ENCODE data around the gene DIP2C.
"Not testable (repeated sequence)": the region's sequence is repeated elsewhere in the genome, so short reads cannot be mapped to it uniquely, and the experiment has no call there.

Gene DIP2C

DNA sequence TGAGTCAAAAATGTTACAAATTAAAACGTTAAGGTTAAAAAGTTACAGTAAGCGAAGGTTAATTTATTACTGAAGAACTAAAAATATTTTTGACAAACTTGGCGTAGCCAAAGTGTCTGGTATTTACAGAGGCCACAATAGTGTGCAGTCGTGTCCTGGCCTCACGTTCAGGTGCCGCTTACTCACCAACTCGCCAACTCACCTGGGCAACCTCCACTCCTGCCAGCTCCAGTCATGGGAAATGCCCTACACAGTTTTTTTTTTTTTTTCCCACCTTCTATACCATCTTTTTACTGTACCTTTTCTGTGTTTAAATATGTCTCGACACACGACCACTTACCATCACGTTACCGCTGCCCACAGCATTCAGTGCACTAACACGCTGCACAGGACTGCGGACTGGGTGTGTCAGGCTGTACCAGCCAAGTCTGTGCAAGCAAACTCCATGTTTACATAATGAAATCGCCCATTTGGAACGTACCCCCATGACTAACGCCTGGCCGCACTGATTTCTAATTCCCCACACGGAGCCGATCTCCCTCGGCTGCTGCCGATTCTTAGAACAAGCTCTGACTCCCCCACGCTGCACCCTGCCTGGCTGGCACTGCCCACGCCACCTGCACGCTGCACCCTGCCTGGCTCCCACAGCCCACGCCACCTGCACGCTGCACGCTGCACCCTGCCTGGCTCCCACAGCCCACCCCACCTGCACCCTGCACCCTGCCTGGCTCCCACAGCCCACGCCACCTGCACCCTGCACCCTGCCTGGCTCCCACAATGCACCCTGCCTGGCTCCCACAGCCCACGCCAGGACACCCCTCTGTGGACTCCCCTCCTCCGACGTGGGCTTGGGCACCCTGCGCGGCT lies 351.1 kb downstream of the DIP2C start:
- no peak for DNase-seq

DNA sequence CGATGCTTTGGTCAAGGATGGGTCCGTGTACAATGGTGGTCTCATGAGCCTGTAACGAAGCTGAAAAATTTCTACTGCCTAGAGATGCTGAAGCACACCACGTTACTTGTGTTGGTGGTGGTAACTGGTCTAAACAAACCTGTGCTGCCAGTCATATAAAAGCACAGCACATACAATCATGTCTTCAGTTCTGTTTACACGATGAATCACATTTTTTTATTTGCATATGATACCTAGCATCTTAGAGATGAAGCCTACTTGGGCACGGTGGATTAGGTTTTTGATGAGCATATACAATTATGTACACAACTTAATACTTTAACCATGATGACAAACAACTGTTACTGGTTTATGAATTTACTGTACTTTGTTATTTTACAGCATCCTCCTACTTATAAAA lies 353.2 kb downstream of the DIP2C start:
- no peak for DNase-seq

DNA sequence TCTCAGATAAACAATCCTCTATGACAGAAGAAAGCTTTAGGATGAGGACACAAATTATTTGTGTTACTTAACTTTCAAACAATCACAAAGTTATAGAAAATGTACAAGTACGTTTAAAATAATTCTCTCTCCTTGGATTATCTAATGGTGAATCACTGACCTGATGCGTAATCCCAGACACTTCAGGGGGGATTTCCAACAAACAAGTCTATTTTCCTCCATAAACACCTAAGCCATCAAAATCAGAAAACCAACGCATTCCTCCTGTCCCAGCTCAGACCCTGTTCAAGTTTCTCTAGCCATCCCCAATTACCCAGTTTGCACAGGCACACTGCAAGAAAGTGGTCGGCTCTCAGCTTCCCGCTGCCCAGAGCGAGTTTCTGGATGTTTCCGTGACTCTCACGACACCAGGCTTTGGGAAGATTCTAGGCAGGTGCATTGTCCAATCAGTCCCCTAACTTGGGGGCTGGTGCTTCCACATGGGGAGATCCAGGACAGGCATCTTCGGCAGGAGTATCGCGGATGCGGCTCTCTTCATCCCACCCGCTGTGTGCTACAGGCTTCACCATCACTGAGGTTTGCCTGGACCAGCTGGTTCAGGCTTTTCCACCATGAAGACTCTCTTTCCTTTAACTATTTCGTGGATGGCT lies 354.2 kb downstream of the DIP2C start:
- no peak for DNase-seq

DNA sequence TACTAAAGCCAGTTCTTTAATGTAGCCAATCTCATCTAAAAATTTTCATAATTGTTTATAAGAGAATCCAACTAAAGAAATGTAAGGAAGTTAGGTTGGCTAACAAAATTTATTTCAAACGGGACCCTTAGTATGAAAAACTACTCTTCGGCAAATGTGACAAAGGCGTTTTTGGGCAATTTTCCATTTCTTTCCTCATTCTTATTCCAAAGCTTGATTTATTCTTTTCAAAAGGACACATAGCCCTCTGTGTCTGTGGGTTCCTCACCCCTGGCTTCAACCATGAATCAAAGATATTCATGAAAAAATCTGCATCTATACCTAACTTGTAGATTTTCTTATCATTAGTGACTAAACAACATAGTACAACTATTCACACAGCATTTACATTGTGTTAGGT lies 358.3 kb downstream of the DIP2C start:
- no peak for DNase-seq

DNA sequence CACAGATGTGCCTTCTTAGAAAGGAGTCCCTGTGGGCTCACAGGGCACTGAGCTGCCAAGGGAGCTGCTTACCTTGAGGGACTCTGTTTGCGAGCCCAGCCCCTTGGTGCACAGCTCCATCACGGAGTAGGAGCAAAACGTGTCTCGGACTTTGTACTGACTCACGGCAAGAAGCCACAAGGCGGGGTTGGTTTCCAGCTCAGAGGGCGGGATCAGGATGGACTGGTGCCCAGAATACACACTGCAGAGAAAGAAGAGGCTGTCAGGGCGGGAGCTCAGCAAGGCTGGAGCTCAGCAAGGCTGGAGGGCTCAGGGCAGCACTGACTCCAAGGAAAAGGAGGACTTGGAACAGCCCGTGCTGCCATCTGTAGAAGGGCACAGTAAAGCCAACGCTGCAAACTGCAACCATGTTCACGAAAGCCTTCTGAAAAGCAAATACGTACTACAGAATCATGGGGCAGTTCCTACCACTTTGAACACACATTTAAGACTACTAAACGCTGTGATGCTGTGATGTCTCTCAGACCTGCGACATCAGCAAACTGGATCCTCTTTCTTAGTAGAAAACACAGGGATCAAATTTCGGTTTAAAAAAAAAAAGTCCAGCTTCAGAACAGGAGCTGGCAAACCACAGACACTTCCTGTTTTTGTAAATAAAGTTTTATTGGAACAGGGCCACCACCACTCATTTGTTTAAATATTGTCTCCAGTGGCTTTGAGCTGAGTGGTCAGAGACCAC lies 359.9 kb downstream of the DIP2C start:
- no peak for DNase-seq

DNA sequence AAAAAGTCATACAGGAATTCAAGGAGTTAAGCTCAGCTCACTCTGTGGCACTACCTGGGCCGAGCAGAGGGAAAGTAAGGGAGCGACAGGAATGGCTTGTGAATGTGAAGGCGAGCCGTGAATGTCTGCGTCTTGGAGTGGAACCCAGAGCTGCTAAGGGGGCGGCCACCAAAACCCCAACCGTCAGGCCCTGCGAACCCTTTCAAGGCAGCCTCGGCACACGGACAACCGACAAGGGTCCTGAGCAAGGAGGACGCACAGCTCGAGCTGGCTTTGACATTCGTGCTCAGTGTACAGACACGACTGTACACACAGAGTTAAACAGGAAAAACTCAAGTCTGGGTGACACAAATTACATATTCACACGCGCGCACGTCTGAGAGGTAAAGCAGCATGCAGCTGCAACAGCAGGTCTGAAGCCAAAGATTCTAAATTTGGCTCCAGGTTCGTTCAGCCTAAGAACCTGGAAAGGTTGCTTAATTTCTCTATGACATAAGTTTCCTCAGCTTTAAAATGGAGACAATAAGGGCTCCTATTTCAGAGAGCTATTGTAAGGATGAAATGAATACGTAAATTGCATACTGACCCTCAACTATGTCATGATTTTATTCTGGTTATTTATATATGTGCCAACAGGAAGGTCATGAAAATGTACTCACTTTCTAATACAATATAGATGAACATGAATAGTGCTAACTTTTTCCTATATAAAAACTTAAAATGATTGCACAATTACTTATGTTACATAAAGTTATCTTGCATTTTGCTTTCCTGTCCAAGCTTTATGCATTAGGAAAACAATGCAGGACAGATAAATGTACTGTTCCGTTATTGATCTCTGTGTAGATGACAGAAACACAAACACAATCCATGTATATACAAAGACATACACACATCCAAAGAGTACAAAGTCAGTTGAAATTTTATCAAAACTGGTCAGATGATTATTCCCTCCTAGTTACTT lies 361.3 kb downstream of the DIP2C start:
- DNase-seq, result no peak

DNA sequence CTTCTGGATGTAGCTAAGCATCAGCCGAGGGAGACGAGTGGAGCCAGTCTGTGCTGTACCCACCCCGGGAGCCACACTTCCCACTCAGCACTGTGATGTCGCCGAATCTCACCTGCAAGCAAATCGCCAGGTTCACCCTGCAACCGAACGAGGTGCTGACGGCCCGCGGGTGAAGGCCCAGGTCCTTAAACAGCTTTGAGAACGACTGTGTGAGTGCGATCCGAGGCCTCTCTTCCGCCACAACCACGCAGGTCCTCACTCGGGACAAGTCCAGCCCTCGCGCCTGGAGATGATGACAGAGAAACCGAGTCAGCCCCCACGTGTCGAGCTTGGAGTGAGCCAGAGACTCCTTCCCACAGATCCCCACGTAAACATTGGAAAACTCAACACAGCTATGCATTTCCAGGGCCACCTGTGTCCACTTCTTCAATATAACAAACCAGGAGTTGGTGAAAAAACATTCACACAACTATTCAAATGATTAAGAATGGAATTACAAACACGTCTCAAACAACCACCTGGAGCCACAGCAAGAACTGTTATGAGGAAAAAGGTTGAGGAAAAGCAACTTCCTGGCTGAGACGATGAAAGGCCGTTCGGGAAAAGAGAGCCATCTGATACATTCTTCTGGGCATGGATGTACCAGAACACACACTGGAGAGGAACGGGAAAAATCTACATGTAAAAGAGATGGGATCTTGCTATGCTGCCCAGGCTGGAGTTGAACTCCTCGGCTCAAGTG lies 362.4 kb downstream of the DIP2C start:
- no peak for DNase-seq

DNA sequence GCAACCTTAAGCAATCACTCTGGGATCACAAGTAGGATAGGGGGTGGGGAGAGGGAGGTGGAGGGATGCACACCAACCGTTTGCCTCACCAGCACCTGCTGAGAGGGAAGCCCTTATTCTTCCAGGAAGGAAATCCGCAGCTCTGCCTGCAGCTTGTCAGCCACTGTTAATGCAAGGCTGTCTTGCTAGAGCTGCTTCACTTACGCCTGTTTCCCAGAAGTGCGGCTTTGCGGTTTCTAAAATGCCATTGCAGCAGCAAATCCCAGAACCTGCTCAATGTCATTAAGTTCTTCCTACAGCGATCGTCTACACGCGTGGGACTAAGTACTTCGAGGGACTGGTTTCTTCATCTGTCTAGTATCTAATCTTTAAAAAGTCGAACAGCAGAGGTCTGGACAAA lies 363.1 kb downstream of the DIP2C start:
- DNase-seq, result no peak

DNA sequence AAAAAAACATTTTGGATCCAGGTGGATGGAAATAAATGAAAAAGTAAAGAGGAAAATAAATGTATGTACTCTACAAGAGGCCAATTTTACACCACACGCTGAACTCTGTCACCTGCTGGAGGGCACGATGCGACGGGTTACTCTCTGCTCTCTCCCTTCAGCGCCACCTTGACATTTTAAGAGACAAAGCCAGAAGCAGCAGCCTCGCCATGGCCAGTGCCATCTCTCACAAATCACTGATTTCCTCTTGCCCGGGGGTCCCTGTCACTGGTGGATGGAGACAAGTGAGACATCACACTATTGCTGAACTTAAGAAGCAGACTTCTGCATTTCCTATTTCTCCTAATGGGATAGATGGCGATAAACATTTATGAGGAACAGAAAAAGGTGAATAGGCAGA lies 364.2 kb downstream of the DIP2C start:
- no peak for DNase-seq

DNA sequence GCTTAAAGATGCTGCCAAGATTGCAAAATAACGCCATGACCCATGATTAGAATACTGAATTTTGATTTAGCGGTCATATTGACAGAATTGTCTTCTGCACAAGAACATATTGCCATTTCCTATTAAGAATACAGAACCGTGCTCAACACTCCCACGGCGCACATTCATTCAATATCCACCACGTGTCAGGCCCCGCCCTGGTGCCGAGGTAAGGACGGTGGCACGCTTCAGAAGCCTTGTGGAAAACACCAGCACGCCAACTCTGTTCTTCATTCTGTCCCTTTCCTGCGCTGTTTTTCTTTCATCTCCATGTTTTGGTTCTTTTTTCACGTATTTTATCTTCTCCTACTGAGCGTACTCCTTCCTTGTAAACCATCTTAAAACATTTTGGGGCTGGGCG lies 364.9 kb downstream of the DIP2C start:
- no peak for DNase-seq

DNA sequence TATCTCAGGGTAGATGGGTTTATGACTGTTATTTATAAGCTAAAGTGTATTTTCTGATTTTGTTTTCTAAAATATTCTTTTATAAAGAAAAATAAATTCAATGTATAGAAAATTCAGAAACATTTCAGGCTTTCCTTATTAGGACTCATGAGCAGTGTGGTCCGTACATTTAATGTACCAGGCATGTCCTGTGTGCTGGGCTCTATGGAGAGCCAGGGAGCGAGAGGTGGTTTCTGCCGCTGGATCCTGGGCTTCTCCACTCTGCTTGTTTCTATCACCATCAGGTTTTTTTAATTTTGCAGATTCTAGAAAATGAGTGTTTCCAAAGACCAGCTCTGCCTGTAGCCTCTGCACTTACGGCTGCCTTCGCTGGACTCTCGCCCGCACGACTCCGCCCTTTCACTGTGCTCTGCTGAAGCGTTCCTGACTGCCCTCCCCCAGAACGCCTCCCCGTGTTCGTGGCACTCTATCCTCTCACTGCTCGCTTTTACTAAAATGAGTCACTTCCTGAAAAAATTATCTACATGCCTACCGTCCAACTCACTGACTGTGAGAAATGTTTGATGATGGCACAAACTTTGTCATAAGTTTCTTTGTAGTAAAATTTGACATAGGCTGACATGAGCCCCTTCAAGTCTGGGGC lies 365.7 kb downstream of the DIP2C start:
- DNase-seq, result peak; percentile 14 to 37

DNA sequence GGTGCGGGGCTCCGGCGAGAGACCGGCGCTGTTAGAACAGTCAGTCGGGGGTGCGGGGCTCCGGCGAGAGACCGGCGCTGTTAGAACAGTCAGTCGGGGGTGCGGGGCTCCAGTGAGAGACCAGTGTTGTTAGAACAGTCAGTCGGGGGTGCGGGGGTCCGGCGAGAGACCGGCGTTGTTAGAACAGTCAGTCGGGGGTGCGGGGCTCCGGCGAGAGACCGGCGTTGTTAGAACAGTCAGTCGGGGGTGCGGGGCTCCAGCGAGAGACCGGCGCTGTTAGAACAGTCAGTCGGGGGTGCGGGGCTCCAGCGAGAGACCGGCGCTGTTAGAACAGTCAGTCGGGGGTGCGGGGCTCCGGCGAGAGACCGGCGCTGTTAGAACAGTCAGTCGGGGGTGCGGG lies 366.4 kb downstream of the DIP2C start:
- DNase-seq, result not testable (repeated sequence)

DNA sequence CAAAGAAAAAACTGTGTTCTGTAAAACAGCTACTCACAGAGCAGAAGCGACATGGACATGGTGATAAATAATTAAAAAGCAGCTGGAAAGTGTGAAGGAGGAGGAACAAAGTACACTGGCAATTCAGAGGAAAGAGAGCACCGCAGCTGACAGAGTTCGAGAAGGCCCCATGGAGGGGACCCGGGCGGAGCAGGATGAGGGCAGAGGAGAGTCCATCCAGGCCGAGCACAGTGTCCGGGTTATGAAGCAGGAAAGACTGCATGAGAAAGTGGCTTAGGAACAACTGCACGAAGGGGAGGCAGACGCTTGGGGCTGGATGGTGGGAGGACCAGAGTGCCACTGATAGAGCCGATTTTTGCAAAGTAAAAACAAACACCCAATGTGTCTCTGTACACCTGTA lies 368.7 kb downstream of the DIP2C start:
- no peak for DNase-seq

DNA sequence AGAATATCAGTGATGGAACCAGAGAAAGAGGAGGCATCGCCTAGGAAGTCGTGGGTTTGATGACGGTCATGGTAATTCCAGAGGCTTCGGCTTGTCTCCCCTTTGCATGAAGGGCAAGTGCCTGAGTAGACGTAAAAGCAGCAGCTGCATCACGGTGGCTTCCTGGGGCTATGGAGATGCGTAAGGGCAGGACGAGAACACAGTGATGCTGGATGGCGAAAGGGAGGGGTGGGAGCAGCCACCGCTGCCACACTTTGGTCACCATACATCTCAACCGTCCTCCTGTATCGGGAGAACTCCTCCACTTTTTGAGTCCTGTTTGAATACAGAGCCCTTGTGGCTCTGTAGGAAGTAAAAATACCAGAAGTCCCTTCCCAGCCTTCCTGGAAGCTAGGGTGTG lies 371.5 kb downstream of the DIP2C start:
- DNase-seq, result no peak

DNA sequence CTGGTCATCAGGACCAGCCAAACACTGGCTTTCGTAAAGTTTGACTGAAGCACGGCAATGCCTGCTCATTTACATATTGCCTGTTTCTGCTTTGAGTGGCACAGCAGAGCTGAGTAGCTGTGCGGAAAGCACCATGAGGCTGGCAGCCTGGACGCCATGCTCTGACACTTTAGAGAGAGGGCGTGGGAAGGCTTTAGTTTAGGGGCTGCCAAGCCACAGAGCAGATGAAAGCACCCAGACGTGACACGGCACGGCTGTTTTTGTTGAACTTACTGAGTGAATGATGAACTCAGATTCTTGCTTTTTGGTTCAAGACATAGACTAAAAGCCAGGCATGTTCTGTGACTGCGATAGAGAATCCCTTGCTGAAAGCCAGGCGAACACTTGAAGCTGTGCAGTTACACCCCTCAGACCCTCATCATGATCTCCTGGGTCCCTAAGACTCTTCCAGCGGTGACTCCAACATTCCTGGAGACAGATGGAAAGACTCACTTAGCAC lies 372.1 kb downstream of the DIP2C start:
- peak in 1 of 2 experiments; percentile 19 for DNase-seq

DNA sequence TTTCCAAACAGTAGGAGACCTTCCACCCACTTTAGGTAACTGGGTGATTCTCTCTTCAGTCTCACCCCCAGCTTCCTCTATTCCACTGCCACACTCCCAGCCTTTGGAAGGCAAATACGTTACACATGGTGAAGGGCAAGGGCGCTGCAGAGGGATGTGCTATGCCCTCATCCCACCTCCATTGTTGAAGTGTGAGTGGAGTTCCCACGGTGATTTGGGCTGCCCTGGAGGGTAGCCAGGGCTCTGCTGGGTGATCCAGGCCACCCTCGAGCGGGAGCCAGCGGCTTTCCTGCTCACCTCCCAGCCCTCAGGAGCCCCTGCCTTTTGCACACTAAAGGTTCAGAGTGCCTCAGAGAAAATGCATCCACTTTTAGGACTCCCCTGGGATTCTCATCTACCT lies 373.1 kb downstream of the DIP2C start:
- no peak for DNase-seq

DNA sequence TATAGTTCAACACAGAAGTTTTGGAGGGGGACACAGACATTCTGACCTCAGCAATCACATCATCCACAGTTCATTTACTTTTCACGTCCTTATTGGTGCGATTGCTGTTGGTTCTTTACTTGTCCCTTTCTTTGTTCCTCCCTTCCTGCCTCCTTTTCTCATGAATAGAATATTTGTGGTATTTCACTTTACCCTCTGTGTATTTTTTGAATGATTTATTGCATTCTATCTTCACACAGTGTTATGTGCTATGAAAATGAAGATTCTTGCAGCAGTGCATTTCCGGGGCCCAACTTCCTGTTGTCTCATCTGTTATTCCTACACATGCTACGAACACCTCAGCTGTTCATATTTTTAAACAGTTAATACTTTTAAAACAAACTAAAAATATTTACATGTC lies 374.6 kb downstream of the DIP2C start:
- no peak for DNase-seq

DNA sequence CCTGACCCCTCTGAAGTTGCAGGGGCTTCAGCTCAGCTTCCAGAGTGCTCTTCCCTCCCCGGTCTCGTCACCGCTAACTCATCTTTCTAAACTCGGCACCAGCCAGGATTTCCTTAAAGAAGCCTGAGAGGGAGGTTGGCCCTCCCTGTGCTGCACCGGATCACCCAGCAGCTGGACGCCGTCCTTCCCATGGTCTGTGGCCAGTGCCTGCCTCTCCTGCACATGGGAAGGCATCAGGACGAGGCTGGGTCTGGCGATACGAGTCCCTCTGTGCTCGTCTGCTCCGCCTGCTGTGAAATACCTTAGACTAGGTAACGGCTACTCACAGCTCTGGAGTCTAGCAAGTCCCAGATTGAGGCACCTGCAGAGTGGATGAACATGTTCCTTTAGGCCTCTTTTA lies 375.1 kb downstream of the DIP2C start:
- no peak for DNase-seq

DNA sequence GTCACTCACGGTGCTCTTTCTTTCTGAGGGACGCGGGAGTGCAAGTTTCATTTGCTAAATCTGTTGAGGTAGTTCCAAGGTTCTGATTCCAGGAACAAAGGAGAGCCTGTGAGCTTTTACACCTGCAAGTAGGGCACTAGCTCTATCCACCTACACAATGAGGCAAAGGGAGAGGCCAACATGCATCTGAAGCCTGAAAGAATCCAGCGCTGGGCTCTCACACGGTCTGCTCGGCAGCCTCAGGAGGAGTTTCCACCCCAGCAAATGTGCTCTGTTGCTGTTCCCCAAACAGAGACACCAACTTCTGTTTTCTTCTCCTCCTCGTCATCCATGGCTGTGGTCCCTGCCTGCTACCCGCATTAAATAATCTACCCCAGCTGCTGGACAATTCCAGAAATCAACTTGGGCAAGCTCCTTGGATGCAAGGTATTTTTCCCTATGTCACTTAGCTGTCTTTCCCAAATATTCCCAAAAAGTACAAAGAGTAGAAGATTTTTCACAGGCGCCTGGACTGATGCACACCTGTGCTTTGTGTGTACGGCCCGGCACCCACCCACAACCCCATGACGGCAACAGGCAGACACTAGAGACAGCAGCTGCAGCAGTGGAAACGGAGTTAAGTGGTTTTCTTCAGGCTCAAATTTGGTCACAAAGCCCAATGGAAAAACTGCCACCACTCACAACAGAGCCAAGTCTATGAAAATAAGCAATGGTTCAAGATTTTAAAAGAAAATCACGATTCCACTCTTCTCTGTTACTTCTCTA lies 377.4 kb downstream of the DIP2C start:
- no peak for DNase-seq

DNA sequence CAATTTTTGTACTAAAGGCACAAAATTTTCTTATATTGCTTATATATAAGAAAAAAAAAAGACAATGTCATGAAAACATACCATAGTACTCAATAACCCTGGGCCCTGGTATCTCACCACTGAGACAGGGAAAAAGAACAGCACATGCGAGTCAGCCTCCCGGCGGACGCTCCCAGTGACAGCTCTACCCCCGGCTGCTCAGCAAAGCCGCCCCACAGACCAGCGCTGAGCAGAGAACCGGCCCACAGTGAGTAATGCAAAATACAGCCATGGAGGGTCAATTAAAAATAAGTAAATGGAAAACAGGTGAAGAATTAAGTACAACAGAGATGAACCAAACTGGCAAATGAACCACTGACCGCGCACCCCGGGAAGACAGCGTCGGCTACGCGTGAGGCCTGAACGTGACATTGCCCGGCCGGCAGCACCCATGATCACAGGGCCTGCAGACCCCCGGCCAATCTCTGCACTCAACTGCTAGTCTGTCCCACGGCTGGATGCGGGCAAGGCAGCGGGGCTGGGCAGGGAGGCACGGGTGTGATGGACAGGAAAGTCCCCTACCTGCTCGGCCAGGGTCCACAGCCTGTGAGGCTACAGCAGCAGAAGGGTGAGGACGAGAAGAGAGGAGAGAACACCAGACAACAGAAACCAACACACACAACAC lies 378.4 kb downstream of the DIP2C start:
- no peak for DNase-seq
